ENCODE results near the gene SND1.

Gene SND1

GRCh38 chr7:127959770-127960169 is 307.8 kb downstream of the SND1 start:
- no peak for TF ChIP-seq CEBPB (IDR thresholded peaks at IDR 0.05)
- no peak for TF ChIP-seq TAF1 (IDR thresholded peaks at IDR 0.05; ENCODE audit: low read depth)
- TF ChIP-seq EGR1 (IDR thresholded peaks at IDR 0.05), result no peak
- TF ChIP-seq REST (IDR thresholded peaks at IDR 0.05; ENCODE audit: low read depth), result no peak
- no peak for TF ChIP-seq FOXM1 (IDR thresholded peaks at IDR 0.05; ENCODE audit: borderline replicate concordance, low read depth)
- no peak for TF ChIP-seq TEAD4 (IDR thresholded peaks at IDR 0.05)
- TF ChIP-seq ZBTB7A (IDR thresholded peaks at IDR 0.05; ENCODE audit: low read depth), result no peak
- no peak for TF ChIP-seq NFIC (IDR thresholded peaks at IDR 0.05)
- TF ChIP-seq EP300 (IDR thresholded peaks at IDR 0.05; ENCODE audit: borderline replicate concordance), result no peak
- no peak for TF ChIP-seq MAX (IDR thresholded peaks at IDR 0.05)
- TF ChIP-seq CREB1 (IDR thresholded peaks at IDR 0.05; ENCODE audit: low read depth), result no peak
- TF ChIP-seq RAD21 (IDR thresholded peaks at IDR 0.05; ENCODE audit: low read depth), result no peak
- no peak for TF ChIP-seq USF1 (IDR thresholded peaks at IDR 0.05)
- TF ChIP-seq TCF12 (IDR thresholded peaks at IDR 0.05; ENCODE audit: low read depth), result no peak

GRCh38 chr7:127961786-127962453 is 309.9 kb downstream of the SND1 start:
- no peak for TF ChIP-seq RAD21 (IDR thresholded peaks at IDR 0.05; ENCODE audit: low read depth)
- TF ChIP-seq ZBTB7A (IDR thresholded peaks at IDR 0.05; ENCODE audit: low read depth), result no peak
- TF ChIP-seq USF1 (IDR thresholded peaks at IDR 0.05), result peak; percentile 26; the same call in 1 of the 2 replicates

GRCh38 chr7:127962589-127963361 is 310.8 kb downstream of the SND1 start:
- TF ChIP-seq MAX (IDR thresholded peaks at IDR 0.05) (no peak), EGR1 (IDR thresholded peaks at IDR 0.05) (no peak), ZBTB7A (IDR thresholded peaks at IDR 0.05; ENCODE audit: low read depth) (no peak), YY1 (IDR thresholded peaks at IDR 0.05; ENCODE audit: low read depth) (no peak), REST (IDR thresholded peaks at IDR 0.05; ENCODE audit: low read depth) (no peak), USF1 (IDR thresholded peaks at IDR 0.05) (no peak), RAD21 (IDR thresholded peaks at IDR 0.05; ENCODE audit: low read depth) (no peak), FOXM1 (IDR thresholded peaks at IDR 0.05; ENCODE audit: borderline replicate concordance, low read depth) (no peak), EP300 (IDR thresholded peaks at IDR 0.05; ENCODE audit: borderline replicate concordance) (no peak), CREB1 (IDR thresholded peaks at IDR 0.05; ENCODE audit: low read depth) (no peak)

- TF ChIP-seq EP300 (IDR thresholded peaks at IDR 0.05; ENCODE audit: borderline replicate concordance) (no peak), TAF1 (IDR thresholded peaks at IDR 0.05; ENCODE audit: low read depth) (no peak), CEBPB (IDR thresholded peaks at IDR 0.05) (no peak), TCF12 (IDR thresholded peaks at IDR 0.05; ENCODE audit: low read depth) (no peak), FOXM1 (IDR thresholded peaks at IDR 0.05; ENCODE audit: borderline replicate concordance, low read depth) (no peak), REST (IDR thresholded peaks at IDR 0.05; ENCODE audit: low read depth) (no peak), CREB1 (IDR thresholded peaks at IDR 0.05; ENCODE audit: low read depth) (no peak), YY1 (IDR thresholded peaks at IDR 0.05; ENCODE audit: low read depth) (no peak), NFIC (IDR thresholded peaks at IDR 0.05) (no peak)
Observed at GRCh38 chr7:127967281-127967680, 315.3 kb downstream of the SND1 start.

All from Ishikawa (cell line).